ENCODE results near the gene PFKP.

DNA sequence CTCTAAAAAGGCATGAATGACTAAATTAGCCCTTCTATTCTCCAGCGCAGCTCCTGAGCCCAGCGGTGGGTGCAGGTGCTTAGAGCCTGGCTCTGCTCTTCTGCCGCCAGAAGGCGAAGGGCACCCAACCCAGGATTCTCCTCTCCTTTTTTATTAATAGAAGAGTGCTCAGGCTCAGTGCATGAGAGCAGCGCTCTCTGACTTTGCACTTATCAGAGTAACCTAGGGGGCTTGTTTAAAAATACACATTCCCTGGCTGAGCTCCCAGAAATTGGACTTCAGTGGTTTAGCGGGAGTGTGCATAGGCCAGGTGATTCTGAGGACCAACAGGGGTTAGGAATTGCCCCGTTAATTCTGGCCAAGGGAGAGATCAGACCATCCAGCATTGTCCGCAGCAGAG, 1.7 kb upstream of the PFKP start:
- TF ChIP-seq, protein P1, sequence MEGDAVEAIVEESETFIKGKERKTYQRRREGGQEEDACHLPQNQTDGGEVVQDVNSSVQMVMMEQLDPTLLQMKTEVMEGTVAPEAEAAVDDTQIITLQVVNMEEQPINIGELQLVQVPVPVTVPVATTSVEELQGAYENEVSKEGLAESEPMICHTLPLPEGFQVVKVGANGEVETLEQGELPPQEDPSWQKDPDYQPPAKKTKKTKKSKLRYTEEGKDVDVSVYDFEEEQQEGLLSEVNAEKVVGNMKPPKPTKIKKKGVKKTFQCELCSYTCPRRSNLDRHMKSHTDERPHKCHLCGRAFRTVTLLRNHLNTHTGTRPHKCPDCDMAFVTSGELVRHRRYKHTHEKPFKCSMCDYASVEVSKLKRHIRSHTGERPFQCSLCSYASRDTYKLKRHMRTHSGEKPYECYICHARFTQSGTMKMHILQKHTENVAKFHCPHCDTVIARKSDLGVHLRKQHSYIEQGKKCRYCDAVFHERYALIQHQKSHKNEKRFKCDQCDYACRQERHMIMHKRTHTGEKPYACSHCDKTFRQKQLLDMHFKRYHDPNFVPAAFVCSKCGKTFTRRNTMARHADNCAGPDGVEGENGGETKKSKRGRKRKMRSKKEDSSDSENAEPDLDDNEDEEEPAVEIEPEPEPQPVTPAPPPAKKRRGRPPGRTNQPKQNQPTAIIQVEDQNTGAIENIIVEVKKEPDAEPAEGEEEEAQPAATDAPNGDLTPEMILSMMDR (IDR thresholded peaks at IDR 0.05): no peak
- TF ChIP-seq, protein P2, sequence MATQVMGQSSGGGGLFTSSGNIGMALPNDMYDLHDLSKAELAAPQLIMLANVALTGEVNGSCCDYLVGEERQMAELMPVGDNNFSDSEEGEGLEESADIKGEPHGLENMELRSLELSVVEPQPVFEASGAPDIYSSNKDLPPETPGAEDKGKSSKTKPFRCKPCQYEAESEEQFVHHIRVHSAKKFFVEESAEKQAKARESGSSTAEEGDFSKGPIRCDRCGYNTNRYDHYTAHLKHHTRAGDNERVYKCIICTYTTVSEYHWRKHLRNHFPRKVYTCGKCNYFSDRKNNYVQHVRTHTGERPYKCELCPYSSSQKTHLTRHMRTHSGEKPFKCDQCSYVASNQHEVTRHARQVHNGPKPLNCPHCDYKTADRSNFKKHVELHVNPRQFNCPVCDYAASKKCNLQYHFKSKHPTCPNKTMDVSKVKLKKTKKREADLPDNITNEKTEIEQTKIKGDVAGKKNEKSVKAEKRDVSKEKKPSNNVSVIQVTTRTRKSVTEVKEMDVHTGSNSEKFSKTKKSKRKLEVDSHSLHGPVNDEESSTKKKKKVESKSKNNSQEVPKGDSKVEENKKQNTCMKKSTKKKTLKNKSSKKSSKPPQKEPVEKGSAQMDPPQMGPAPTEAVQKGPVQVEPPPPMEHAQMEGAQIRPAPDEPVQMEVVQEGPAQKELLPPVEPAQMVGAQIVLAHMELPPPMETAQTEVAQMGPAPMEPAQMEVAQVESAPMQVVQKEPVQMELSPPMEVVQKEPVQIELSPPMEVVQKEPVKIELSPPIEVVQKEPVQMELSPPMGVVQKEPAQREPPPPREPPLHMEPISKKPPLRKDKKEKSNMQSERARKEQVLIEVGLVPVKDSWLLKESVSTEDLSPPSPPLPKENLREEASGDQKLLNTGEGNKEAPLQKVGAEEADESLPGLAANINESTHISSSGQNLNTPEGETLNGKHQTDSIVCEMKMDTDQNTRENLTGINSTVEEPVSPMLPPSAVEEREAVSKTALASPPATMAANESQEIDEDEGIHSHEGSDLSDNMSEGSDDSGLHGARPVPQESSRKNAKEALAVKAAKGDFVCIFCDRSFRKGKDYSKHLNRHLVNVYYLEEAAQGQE (IDR thresholded peaks at IDR 0.05): no peak

All from A549 (cell line).